HG03457 (cell line): ENCODE measurements around the gene UNC93B1.

Experiments used
- ATAC-seq: cut with Tn5 transposase; IDR thresholded peaks from one replicate; pipeline ENCODE4 v1.9.1; 2021; ENCODE audit warnings: moderate number of reproducible peaks; ENCODE audit not compliant: unreplicated experiment

UNC93B1 gene

GRCh38 chr11:68040101-68040956, 36.4 kb upstream of the UNC93B1 start:
- ATAC-seq, result no peak

- ATAC-seq, result no peak
These were observed 35.7 kb upstream of the UNC93B1 start for GRCh38 chr11:68039526-68040086.

- ATAC-seq, result no peak
These were observed 35.0 kb upstream of the UNC93B1 start, which contains the start of gene TCIRG1 for GRCh38 chr11:68038718-68039525. Gene TCIRG1 (plus strand): TSS chr11:68039025. CDS start chr11:68041272, 2,247 bp downstream.

- ATAC-seq, result no peak
These were observed 34.4 kb upstream of the UNC93B1 start for GRCh38 chr11:68038226-68038717.

GRCh38 chr11:68037411-68038225, 33.7 kb upstream of the UNC93B1 start:
- ATAC-seq, result no peak

GRCh38 chr11:68036717-68037239, 32.9 kb upstream of the UNC93B1 start:
- no peak for ATAC-seq

GRCh38 chr11:68036141-68036716, 32.3 kb upstream of the UNC93B1 start:
- no peak for ATAC-seq

GRCh38 chr11:68035266-68035876, 31.5 kb upstream of the UNC93B1 start:
- ATAC-seq, result no peak

GRCh38 chr11:68033708-68034045, 29.8 kb upstream of the UNC93B1 start:
- no peak for ATAC-seq

- no peak for ATAC-seq
These were observed 29.3 kb upstream of the UNC93B1 start for GRCh38 chr11:68032997-68033707.

GRCh38 chr11:68032003-68032402, 28.1 kb upstream of the UNC93B1 start:
- ATAC-seq, result no peak

- ATAC-seq, result no peak
These were observed 27.2 kb upstream of the UNC93B1 start for GRCh38 chr11:68031144-68031464.

- ATAC-seq, result peak; percentile 77
These were observed 26.6 kb upstream of the UNC93B1 start, which contains the start of gene NDUFS8 for GRCh38 chr11:68030318-68031143. Gene NDUFS8 (plus strand): TSS chr11:68030681. CDS start chr11:68032152, 1,471 bp downstream.

GRCh38 chr11:68028802-68029545, 25.1 kb upstream of the UNC93B1 start:
- ATAC-seq, result no peak

- ATAC-seq, result no peak
These were observed 23.8 kb upstream of the UNC93B1 start for GRCh38 chr11:68027667-68028066.

GRCh38 chr11:68026391-68027105, 22.7 kb upstream of the UNC93B1 start:
- ATAC-seq, result no peak

- no peak for ATAC-seq
These were observed 21.1 kb upstream of the UNC93B1 start for GRCh38 chr11:68025047-68025446.
